PC-3 (cell line): ENCODE results near the gene MT1B.

Source experiments
- EZH2 ChIP-seq: fragments of 300-600 bp; sonication (generic); IDR thresholded peaks from one replicate; pipeline ENCODE4 v1.6.1; 2017; ENCODE audit warnings: antibody characterized with exemption, mild to moderate bottlenecking, low read length; ENCODE audit not compliant: unreplicated experiment
- EZH2phosphoT487 ChIP-seq: fragments of 300-600 bp; sonication (generic); IDR thresholded peaks from 2 replicates; pipeline ENCODE4 v1.6.1; 2018; ENCODE audit warnings: mild to moderate bottlenecking, antibody characterized with exemption, low read length, borderline replicate concordance
- TF ChIP-seq, protein P1 (sequence below): fragments of 300-600 bp; sonication (generic); conservative IDR thresholded peaks from 2 replicates; pipeline ENCODE4 v1.5.1; 2017; ENCODE audit warnings: antibody characterized with exemption, low read depth, mild to moderate bottlenecking, low read length

GRCh38 chr16:56604966-56605365 is 46.7 kb upstream of the MT1B start:
- TF ChIP-seq EZH2 = no peak
- no peak for TF ChIP-seq EZH2phosphoT487
- TF ChIP-seq, protein P1, sequence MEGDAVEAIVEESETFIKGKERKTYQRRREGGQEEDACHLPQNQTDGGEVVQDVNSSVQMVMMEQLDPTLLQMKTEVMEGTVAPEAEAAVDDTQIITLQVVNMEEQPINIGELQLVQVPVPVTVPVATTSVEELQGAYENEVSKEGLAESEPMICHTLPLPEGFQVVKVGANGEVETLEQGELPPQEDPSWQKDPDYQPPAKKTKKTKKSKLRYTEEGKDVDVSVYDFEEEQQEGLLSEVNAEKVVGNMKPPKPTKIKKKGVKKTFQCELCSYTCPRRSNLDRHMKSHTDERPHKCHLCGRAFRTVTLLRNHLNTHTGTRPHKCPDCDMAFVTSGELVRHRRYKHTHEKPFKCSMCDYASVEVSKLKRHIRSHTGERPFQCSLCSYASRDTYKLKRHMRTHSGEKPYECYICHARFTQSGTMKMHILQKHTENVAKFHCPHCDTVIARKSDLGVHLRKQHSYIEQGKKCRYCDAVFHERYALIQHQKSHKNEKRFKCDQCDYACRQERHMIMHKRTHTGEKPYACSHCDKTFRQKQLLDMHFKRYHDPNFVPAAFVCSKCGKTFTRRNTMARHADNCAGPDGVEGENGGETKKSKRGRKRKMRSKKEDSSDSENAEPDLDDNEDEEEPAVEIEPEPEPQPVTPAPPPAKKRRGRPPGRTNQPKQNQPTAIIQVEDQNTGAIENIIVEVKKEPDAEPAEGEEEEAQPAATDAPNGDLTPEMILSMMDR = no peak
